ENCODE results near the gene ADAP1. TPM values are rescaled to one million over a fixed set of nuclear protein-coding genes. Genes with fewer than 3 reads are reported as not detected.

The ADAP1 gene
- total RNA-seq, 6 experiments from 2014 or later: 1.4 to 4.2 (median 2.7) TPM

DNA sequence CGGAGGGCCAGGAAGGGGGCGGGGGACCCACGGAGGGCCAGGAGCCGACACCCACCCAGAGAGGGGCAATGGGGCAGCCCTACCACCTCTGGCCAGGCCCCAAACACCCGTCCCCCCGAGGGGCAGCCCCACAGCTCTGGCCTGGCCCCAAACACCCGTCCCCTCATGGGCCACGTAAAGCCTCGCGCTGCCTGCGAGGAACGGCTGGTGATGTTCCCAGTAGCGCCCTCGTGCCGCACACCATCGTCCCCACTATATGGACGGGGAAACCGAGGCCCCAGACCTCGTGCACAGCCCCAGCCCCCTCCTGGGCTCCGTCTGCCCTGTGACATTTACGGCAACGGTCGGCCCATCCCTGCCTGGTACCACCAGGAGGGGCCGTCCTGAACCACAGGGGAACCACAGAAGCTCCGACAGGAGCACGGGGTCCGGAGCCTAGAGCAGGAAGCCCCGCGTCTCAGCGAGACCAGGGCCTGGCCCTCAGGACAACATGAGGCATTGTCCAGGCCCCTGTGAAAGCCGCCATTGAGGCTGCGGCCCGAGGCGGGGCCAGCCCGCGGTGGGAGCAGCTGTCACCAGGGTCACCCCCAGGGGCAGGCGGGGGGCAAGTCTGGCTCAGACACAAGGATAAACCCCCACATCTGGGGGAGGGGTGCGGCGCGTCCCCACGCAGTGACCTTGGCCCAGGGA is 42.5 kb downstream of the ADAP1 start:
- intact Hi-C loops (cut with DNase I): no loop called here
- ATAC-seq: no peak
- Histone ChIP-seq H3K4me3 (no peak overlapping the region), H3K4me1 (no peaks in the 10 kb centered on the region), H3K9me3 (no peaks in the 10 kb centered on the region), H3K27ac (no peak overlapping the region), H3K36me3 (no peaks in the 10 kb centered on the region), H3K27me3 (no peaks in the 10 kb centered on the region)
- DNase-seq: no peak
- no CpG with 5 or more reads among the region's 41 CpGs for whole genome bisulfite sequencing (ENCODE audit: insufficient coverage, low coverage, low lambda C conversion rate, missing lambda C conversion rate)
- no peak for TF ChIP-seq POLR2A (IDR thresholded peaks at IDR 0.05)
- TF ChIP-seq, protein P1, sequence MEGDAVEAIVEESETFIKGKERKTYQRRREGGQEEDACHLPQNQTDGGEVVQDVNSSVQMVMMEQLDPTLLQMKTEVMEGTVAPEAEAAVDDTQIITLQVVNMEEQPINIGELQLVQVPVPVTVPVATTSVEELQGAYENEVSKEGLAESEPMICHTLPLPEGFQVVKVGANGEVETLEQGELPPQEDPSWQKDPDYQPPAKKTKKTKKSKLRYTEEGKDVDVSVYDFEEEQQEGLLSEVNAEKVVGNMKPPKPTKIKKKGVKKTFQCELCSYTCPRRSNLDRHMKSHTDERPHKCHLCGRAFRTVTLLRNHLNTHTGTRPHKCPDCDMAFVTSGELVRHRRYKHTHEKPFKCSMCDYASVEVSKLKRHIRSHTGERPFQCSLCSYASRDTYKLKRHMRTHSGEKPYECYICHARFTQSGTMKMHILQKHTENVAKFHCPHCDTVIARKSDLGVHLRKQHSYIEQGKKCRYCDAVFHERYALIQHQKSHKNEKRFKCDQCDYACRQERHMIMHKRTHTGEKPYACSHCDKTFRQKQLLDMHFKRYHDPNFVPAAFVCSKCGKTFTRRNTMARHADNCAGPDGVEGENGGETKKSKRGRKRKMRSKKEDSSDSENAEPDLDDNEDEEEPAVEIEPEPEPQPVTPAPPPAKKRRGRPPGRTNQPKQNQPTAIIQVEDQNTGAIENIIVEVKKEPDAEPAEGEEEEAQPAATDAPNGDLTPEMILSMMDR (IDR thresholded peaks at IDR 0.05): no peak

DNA sequence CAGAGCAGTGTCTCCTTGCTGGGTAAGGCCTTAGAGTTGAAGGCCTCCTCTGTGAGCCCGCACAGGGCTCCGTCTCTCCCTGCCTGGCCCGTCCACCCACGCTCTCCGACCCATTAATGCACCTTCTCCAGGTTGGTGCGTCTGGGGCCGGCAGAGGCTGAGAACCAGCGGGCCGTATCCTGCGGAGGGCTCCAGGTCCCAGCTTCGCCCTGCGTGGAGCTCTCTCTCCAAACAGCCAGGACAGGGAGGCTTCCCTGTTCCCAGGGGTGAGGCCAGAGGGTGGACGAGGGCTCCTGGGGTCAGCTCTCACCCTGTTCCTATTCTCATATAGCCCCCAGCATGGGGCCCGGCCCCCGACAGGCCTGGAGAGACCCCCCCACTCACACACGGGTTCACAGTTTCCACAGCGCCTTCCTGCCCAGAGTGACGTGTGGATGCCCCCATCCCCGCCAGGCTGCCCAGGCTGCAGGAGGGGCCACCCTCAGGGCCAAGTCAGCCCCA is 43.5 kb downstream of the ADAP1 start:
- intact Hi-C loops (cut with DNase I): no loop called here
- no peaks in the 10 kb centered on the region for H3K36me3 ChIP-seq
- H3K9me3 ChIP-seq: no peaks in the 10 kb centered on the region
- no peaks in the 10 kb centered on the region for H3K27me3 ChIP-seq
- DNase-seq (no peak), ATAC-seq (no peak)
- no peak for TF ChIP-seq POLR2A (IDR thresholded peaks at IDR 0.05)
- TF ChIP-seq, protein P1 (IDR thresholded peaks at IDR 0.05): no peak
- H3K4me3 ChIP-seq: no peak overlapping the region
- no peaks in the 10 kb centered on the region for H3K4me1 ChIP-seq
- H3K27ac ChIP-seq: no peak overlapping the region
- 58% methylated on average over 2 of the region's 19 CpGs for WGBS (ENCODE audit: insufficient coverage, low coverage, low lambda C conversion rate, missing lambda C conversion rate)

DNA sequence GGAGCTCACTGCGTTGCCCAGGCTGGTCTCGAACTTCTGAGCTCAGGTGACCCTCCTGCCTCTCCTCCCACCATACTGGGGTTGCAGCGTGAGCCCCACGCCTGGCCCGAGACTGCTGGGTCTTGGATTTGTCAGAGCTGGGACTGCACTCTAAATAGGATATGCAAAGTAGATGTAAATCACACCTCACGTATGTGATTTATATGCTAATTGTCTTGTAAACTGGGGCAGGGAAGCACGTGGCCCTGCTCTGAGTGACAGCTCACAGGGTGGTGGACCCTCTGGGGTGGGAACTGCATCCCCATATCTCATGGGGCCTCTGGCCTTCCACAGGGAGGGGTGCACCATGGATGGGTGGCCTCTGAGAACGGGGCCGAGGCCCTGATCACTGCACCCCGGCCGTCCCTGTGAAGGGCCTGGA is 44.0 kb downstream of the ADAP1 start:
- Histone ChIP-seq H3K36me3 (no peaks in the 10 kb centered on the region), H3K27me3 (no peaks in the 10 kb centered on the region), H3K4me1 (no peaks in the 10 kb centered on the region), H3K4me3 (no peak overlapping the region), H3K9me3 (no peaks in the 10 kb centered on the region), H3K27ac (no peak overlapping the region)
- DNase-seq (no peak), ATAC-seq (no peak)
- WGBS (ENCODE audit: insufficient coverage, low coverage, low lambda C conversion rate, missing lambda C conversion rate): 50% methylated on average over 1 of the region's 11 CpGs
- no peak for TF ChIP-seq POLR2A (IDR thresholded peaks at IDR 0.05)
- TF ChIP-seq, protein P1 (IDR thresholded peaks at IDR 0.05): no peak
- intact Hi-C loops (cut with DNase I): no loop called here

DNA sequence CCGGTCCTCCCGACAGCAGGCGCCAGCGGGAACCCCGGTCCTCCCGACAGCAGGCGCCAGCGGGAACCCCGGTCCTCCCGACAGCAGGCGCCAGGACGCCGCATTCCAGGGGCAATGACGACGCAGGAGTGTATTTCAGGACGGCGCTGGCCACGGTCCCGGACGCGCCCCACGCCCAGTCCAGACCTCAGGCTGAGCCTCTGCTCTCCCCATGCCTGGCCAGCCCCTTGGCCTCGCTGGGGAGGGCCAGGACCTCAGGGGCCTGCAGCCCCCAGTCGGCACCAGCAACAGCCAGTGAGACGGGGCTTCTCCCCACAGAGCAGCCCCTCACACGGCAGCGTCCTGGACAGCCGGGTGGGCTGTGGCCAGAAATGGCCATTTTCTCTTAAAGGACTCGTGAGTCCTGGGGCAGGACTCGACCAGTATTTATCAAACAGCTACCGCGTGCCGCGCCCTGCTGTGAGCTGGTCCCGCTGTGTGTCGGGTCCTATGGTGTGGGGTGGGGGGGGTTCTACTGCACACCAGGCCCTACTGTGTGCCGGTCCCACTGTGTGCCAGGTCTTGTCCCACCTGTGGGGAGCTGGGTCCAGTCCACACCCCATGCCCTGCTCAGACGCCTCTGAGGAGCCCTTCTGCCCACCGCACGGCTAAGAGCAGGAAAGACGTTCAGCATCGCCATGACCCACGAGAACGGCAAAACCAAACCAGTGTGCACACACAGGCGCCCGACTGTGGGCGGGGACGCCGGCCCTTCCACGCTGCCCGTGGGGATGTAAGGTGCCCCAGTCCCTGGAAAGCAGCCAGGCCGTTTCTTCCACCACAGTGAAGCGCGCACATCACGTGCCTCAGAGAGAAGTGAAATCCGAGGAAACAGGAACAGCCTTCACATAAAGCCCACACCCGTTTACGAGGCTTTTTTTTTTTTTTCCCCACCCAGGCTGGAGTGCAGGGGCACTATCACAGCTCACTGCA is 44.8 kb downstream of the ADAP1 start:
- Histone ChIP-seq H3K4me1 (no peaks in the 10 kb centered on the region), H3K27me3 (no peaks in the 10 kb centered on the region), H3K27ac (no peak overlapping the region), H3K4me3 (peak overlapping the region in 2 of 3 donors; percentile 28 to 32), H3K9me3 (no peaks in the 10 kb centered on the region), H3K36me3 (no peaks in the 10 kb centered on the region)
- no peak for TF ChIP-seq POLR2A (IDR thresholded peaks at IDR 0.05)
- TF ChIP-seq, protein P1 (IDR thresholded peaks at IDR 0.05): no peak
- peak; percentile 49 to 65 (median 52) for ATAC-seq
- 83% methylated on average over 2 of the region's 58 CpGs for WGBS (ENCODE audit: insufficient coverage, low coverage, low lambda C conversion rate, missing lambda C conversion rate)
- DNase-seq: peak; percentile 74 to 81 (median 77)
- intact Hi-C loops (cut with DNase I): no loop called here
